H9 (cell line): ENCODE data around the gene CLMN. TPM values are rescaled to one million over a fixed set of nuclear protein-coding genes. Genes with fewer than 3 reads are reported as not detected.

Experiments used
- DNase-seq: peaks from one replicate; pipeline ENCODE4 v3.0.0-alpha.2; 2017
- H2AFZ ChIP-seq: one replicate; pipeline ENCODE4 v1.6.1; 2013; ENCODE audit warnings: mild to moderate bottlenecking, low read length, control low read depth, moderate library complexity
- H2AK5ac ChIP-seq: 2 replicates; pipeline ENCODE4 v1.6.1; 2013; ENCODE audit warnings: low read length, control low read depth, mixed read lengths; ENCODE audit not compliant: insufficient read length
- H2BK120ac ChIP-seq: one replicate; pipeline ENCODE4 v1.6.1; 2013; ENCODE audit warnings: low read depth, mild to moderate bottlenecking, low read length, control low read depth, inconsistent platforms; ENCODE audit not compliant: poor library complexity, severe bottlenecking
- H2BK12ac ChIP-seq: 2 replicates; pipeline ENCODE4 v1.6.1; 2013; ENCODE audit warnings: low read length, control low read depth, mixed read lengths, low read depth; ENCODE audit not compliant: insufficient read length
- H2BK15ac ChIP-seq: 2 replicates; pipeline ENCODE4 v1.6.1; 2013; ENCODE audit warnings: low read depth, low read length, control low read depth
- H2BK20ac ChIP-seq: one replicate; pipeline ENCODE4 v1.6.1; 2013; ENCODE audit warnings: low read depth, mild to moderate bottlenecking, low read length, control low read depth, inconsistent platforms; ENCODE audit not compliant: poor library complexity, severe bottlenecking
- H2BK5ac ChIP-seq: 2 replicates; pipeline ENCODE4 v1.6.1; 2013; ENCODE audit warnings: low read length, control low read depth, mixed read lengths; ENCODE audit not compliant: insufficient read length
- H3K14ac ChIP-seq: 2 replicates; pipeline ENCODE4 v1.6.1; 2013; ENCODE audit warnings: low read length, control low read depth; ENCODE audit not compliant: insufficient read depth
- H3K18ac ChIP-seq: 2 replicates; pipeline ENCODE4 v1.6.1; 2013; ENCODE audit warnings: low read depth, mild to moderate bottlenecking, mixed read lengths, low read length, control low read depth; ENCODE audit not compliant: insufficient read length
- H3K23ac ChIP-seq: 2 replicates; pipeline ENCODE4 v1.6.1; 2013; ENCODE audit warnings: low read length, control low read depth, mixed read lengths, low read depth; ENCODE audit not compliant: insufficient read length
- H3K23me2 ChIP-seq: 2 replicates; pipeline ENCODE4 v1.6.1; 2013; ENCODE audit warnings: low read depth, mild to moderate bottlenecking, mixed read lengths, low read length, control low read depth; ENCODE audit not compliant: insufficient read length, poor library complexity, severe bottlenecking
- H3K27ac ChIP-seq: 2 replicates; pipeline ENCODE4 v1.5.1; 2013; ENCODE audit warnings: low read length, control low read depth, mixed read lengths, low read depth; ENCODE audit not compliant: insufficient read length
- H3K27me3 ChIP-seq: 2 replicates; pipeline ENCODE4 v1.6.1; 2013; ENCODE audit warnings: low read length, control low read depth, inconsistent platforms; ENCODE audit not compliant: insufficient read depth
- H3K4ac ChIP-seq: 2 replicates; pipeline ENCODE4 v1.6.1; 2013; ENCODE audit warnings: low read depth, mild to moderate bottlenecking, control low read depth, inconsistent platforms, low read length, moderate library complexity
- H3K4me1 ChIP-seq: 2 replicates; pipeline ENCODE4 v1.6.1; 2013; ENCODE audit warnings: low read length, control low read depth, inconsistent platforms; ENCODE audit not compliant: insufficient read depth
- H3K4me2 ChIP-seq: 2 replicates; pipeline ENCODE4 v1.6.1; 2013; ENCODE audit warnings: low read length, control low read depth, mixed read lengths; ENCODE audit not compliant: insufficient read length, insufficient read depth
- H3K56ac ChIP-seq: 2 replicates; pipeline ENCODE4 v1.6.1; 2013; ENCODE audit warnings: low read depth, mild to moderate bottlenecking, mixed read lengths, low read length, control low read depth; ENCODE audit not compliant: insufficient read length
- H3K79me1 ChIP-seq: 2 replicates; pipeline ENCODE4 v1.6.1; 2013; ENCODE audit warnings: low read depth, mild to moderate bottlenecking, moderate library complexity, low read length, control low read depth, inconsistent platforms; ENCODE audit not compliant: insufficient read depth, poor library complexity, severe bottlenecking
- H3K79me2 ChIP-seq: 2 replicates; pipeline ENCODE4 v1.6.1; 2013; ENCODE audit warnings: low read length, control low read depth, inconsistent platforms; ENCODE audit not compliant: insufficient read depth
- H3K9ac ChIP-seq: 2 replicates; pipeline ENCODE4 v1.6.1; 2013; ENCODE audit warnings: low read length, control low read depth, mixed read lengths; ENCODE audit not compliant: insufficient read length; ENCODE audit errors: extremely low read depth
- H3K9me3 ChIP-seq: one replicate; pipeline ENCODE4 v1.6.1; 2013; ENCODE audit warnings: low read depth, low read length, inconsistent platforms; ENCODE audit not compliant: control insufficient read depth
- H3T11ph ChIP-seq: one replicate; pipeline ENCODE4 v1.6.1; 2013; ENCODE audit warnings: mild to moderate bottlenecking, low read length, control low read depth, inconsistent platforms
- H4K20me1 ChIP-seq: one replicate; pipeline ENCODE4 v1.6.1; 2013; ENCODE audit not compliant: control insufficient read depth, insufficient read length, insufficient read depth
- H4K5ac ChIP-seq: 2 replicates; pipeline ENCODE4 v1.6.1; 2013; ENCODE audit warnings: low read depth, mild to moderate bottlenecking, mixed read lengths, low read length, control low read depth; ENCODE audit not compliant: insufficient read length
- H4K8ac ChIP-seq: replicated peaks from 2 replicates; pipeline ENCODE4 v1.6.1; 2013; ENCODE audit warnings: low read length, control low read depth, mixed read lengths, low read depth; ENCODE audit not compliant: insufficient read length
- H4K91ac ChIP-seq: 2 replicates; pipeline ENCODE4 v1.6.1; 2013; ENCODE audit warnings: low read depth, mild to moderate bottlenecking, moderate library complexity, mixed read lengths, low read length, control low read depth; ENCODE audit not compliant: insufficient read length
- H3K27ac Mint-ChIP-seq, 3 experiments: 2 replicates in 2 of 3; 3 replicates in 1 of 3; pipeline ENCODE4 v1.8.0; 2020 to 2021; ENCODE audit warnings: mixed read lengths in 3 of 3, mild to moderate bottlenecking in 1 of 3, moderate library complexity in 1 of 3
- H3K27me3 Mint-ChIP-seq: 2 replicates; pipeline ENCODE4 v1.8.0; 2021; ENCODE audit warnings: low read depth, mild to moderate bottlenecking, moderate library complexity, mixed read lengths
- H3K36me3 Mint-ChIP-seq, 3 experiments: 2 replicates in 2 of 3; 3 replicates in 1 of 3; pipeline ENCODE4 v1.8.0; 2020 to 2021; ENCODE audit warnings: low read depth in 3 of 3, mixed read lengths in 3 of 3; ENCODE audit not compliant: insufficient read depth in 1 of 3
- H3K4me1 Mint-ChIP-seq, 2 experiments: 2 replicates each; pipeline ENCODE4 v1.8.0; 2020; ENCODE audit warnings: mixed read lengths in 2 of 2
- H3K4me3 Mint-ChIP-seq, 2 experiments: 2 replicates in 1 of 2; 3 replicates in 1 of 2; pipeline ENCODE4 v1.8.0; 2020 to 2021; ENCODE audit warnings: mild to moderate bottlenecking in 2 of 2, mixed read lengths in 2 of 2, moderate library complexity in 1 of 2
- H3K9me3 Mint-ChIP-seq, 2 experiments: 2 replicates in 1 of 2; 3 replicates in 1 of 2; pipeline ENCODE4 v1.8.0; 2020; ENCODE audit warnings: mild to moderate bottlenecking in 2 of 2, mixed read lengths in 2 of 2, moderate library complexity in 1 of 2
- CTCF ChIP-seq: fragments of 200-600 bp; sonication (generic); conservative IDR thresholded peaks from 3 replicates; pipeline ENCODE4 v1.8.0; 2021; ENCODE audit warnings: antibody characterized with exemption, mild to moderate bottlenecking
- WGBS: extraction: QIAGEN DNeasy Blood & Tissue Kit; methylation state at CpG from one replicate; pipeline ENCODE4 v1.1.7; 2013; ENCODE audit warnings: missing lambda C conversion rate, low lambda C conversion rate, mixed read lengths; ENCODE audit not compliant: insufficient read length; ENCODE audit errors: extremely low coverage; 5-methylcytosine and 5-hydroxymethylcytosine counted together
- total RNA-seq: library from RNA; stranded (reverse); gene quantifications from 2 replicates; pipeline ENCODE4 v1.2.1, GENCODE V29; 2021

The CLMN gene
- total RNA-seq, 1 experiment from 2014 or later, result 7.6 TPM

- no peaks in the 10 kb centered on the region for H3K4me1 ChIP-seq
- H2BK20ac ChIP-seq, result no peak overlapping the region
- no peak overlapping the region for H3K9ac ChIP-seq
- 100% methylated on average over 1 of the region's 2 CpGs for WGBS
- H4K5ac ChIP-seq, result no peak overlapping the region
- H2AFZ ChIP-seq, result no peak overlapping the region
- H3K4me1 Mint-ChIP-seq, result peaks cover 19 to 30% of the 10 kb centered on the region in 2 experiments
- no peak for DNase-seq
- no peaks in the 10 kb centered on the region for H3K79me1 ChIP-seq
- no peak overlapping the region for H3K4ac ChIP-seq
- H3K18ac ChIP-seq, result no peak overlapping the region
- 0 out of 7 replicates have a peak, but pooled peaks cover 0 to 2% (median 0%) of the 10 kb centered on the region in 3 experiments for H3K36me3 Mint-ChIP-seq
- H3K4me3 Mint-ChIP-seq, result no peak overlapping the region
- H3K23me2 ChIP-seq, result no peaks in the 10 kb centered on the region
- no peak overlapping the region for H2AK5ac ChIP-seq
- H3K9me3 ChIP-seq, result no peaks in the 10 kb centered on the region
- no peak overlapping the region for H3K14ac ChIP-seq
- H2BK12ac ChIP-seq, result no peak overlapping the region
- no peak overlapping the region for H2BK5ac ChIP-seq
- H3K79me2 ChIP-seq, result no peaks in the 10 kb centered on the region
- no peak overlapping the region for H3K56ac ChIP-seq
- no peaks in the 10 kb centered on the region; the same call in 1 of the 2 replicates for H3K27me3 Mint-ChIP-seq
- no peak overlapping the region for H3K27ac Mint-ChIP-seq
- H2BK15ac ChIP-seq, result no peak overlapping the region
- H3T11ph ChIP-seq, result no peak overlapping the region
- no peak for TF ChIP-seq CTCF
- no peak overlapping the region for H3K23ac ChIP-seq
- no peak overlapping the region for H4K91ac ChIP-seq
- H3K27me3 ChIP-seq, result no peaks in the 10 kb centered on the region
- H3K4me2 ChIP-seq, result no peak overlapping the region
- H4K8ac ChIP-seq, result no peak overlapping the region
- H2BK120ac ChIP-seq, result no peak overlapping the region
- H4K20me1 ChIP-seq, result no peaks in the 10 kb centered on the region
- peaks cover 0 to 3% of the 10 kb centered on the region in 2 experiments; a peak in 2 of 5 replicates for H3K9me3 Mint-ChIP-seq
- no peak overlapping the region for H3K27ac ChIP-seq
These were observed 74.4 kb downstream of the CLMN start for GRCh38 chr14:95245334-95245733.
